ENCODE measurements around the gene GNPTG. TPM values are rescaled to one million over a fixed set of nuclear protein-coding genes. Genes with fewer than 3 reads are reported as not detected.

The GNPTG gene
- total RNA-seq, 1 experiment from 2014 or later: 40.6 TPM

GRCh38 chr16:1324286-1324826 is 27.4 kb upstream of the GNPTG start:
- Histone ChIP-seq H3K79me2 (ENCODE audit: low read depth) (no peaks in the 10 kb centered on the region), H4K20me1 (ENCODE audit: insufficient read depth) (peaks cover 11% of the 10 kb centered on the region), H3K36me3 (ENCODE audit: low read depth) (peaks cover 7% of the 10 kb centered on the region; the same call in 1 of the 2 replicates), H3K9me2 (ENCODE audit: insufficient read depth) (no peaks in the 10 kb centered on the region), H3K4me2 (no peak overlapping the region), H3K27me3 (ENCODE audit: insufficient read depth, low read depth) (no peaks in the 10 kb centered on the region), H3K9me3 (ENCODE audit: insufficient read depth, low read depth) (no peaks in the 10 kb centered on the region), H3K4me3 (no peak overlapping the region), H2AFZ (no peak overlapping the region), H3K27ac (no peak overlapping the region), H3F3A (ENCODE audit: insufficient read depth, low read depth) (peaks cover 13% of the 10 kb centered on the region; the same call in 1 of the 2 replicates), H3K4me1 (replicated peaks; ENCODE audit: insufficient read depth) (no peaks in the 10 kb centered on the region)
- no TSS peak for BruUV-seq (replicated peaks)
- no peak for TF ChIP-seq CTCF (conservative IDR thresholded peaks at IDR 0.05)
- no peak for TF ChIP-seq EZH2 (IDR thresholded peaks at IDR 0.05; ENCODE audit: low read depth)
- intact Hi-C loops (cut with micrococcal nuclease; ENCODE audit: unreplicated experiment): no loop called here
- no peak for DNase-seq
- ChIA-PET CTCF (no interaction called here), POLR2A (ENCODE audit: unreplicated experiment) (no interaction called here)

- Histone ChIP-seq H3K27ac (no peak overlapping the region), H3K79me2 (ENCODE audit: low read depth) (no peaks in the 10 kb centered on the region), H3K27me3 (ENCODE audit: insufficient read depth, low read depth) (no peaks in the 10 kb centered on the region), H3F3A (ENCODE audit: insufficient read depth, low read depth) (peaks cover 13% of the 10 kb centered on the region; the same call in 1 of the 2 replicates), H3K4me2 (no peak overlapping the region), H3K9me2 (ENCODE audit: insufficient read depth) (no peaks in the 10 kb centered on the region), H4K20me1 (ENCODE audit: insufficient read depth) (peaks cover 6% of the 10 kb centered on the region), H3K4me3 (no peak overlapping the region), H2AFZ (no peak overlapping the region), H3K9me3 (ENCODE audit: insufficient read depth, low read depth) (no peaks in the 10 kb centered on the region), H3K4me1 (replicated peaks; ENCODE audit: insufficient read depth) (no peaks in the 10 kb centered on the region), H3K36me3 (ENCODE audit: low read depth) (no peaks in the 10 kb centered on the region; the same call in 1 of the 2 replicates)
- DNase-seq: no peak
- ChIA-PET CTCF (no interaction called here), POLR2A (ENCODE audit: unreplicated experiment) (no interaction called here)
- no peak for TF ChIP-seq EZH2 (IDR thresholded peaks at IDR 0.05; ENCODE audit: low read depth)
- TF ChIP-seq CTCF (conservative IDR thresholded peaks at IDR 0.05): no peak
- intact Hi-C loops (cut with micrococcal nuclease; ENCODE audit: unreplicated experiment): no loop called here
- BruUV-seq (replicated peaks): no TSS peak
Observed at GRCh38 chr16:1325261-1325660, 26.5 kb upstream of the GNPTG start.

GRCh38 chr16:1325673-1326371 is 25.9 kb upstream of the GNPTG start:
- BruUV-seq (replicated peaks): no TSS peak
- ChIA-PET CTCF (no interaction called here), POLR2A (ENCODE audit: unreplicated experiment) (interaction anchor here (0.6 kb wide), 1 partner anchor 30 kb away, joined by 3 read pairs; no protein-coding TSS in a partner anchor)
- Histone ChIP-seq H3K4me3 (no peak overlapping the region), H3K9me2 (ENCODE audit: insufficient read depth) (no peaks in the 10 kb centered on the region), H3K79me2 (ENCODE audit: low read depth) (no peaks in the 10 kb centered on the region), H3K36me3 (ENCODE audit: low read depth) (no peaks in the 10 kb centered on the region; the same call in 1 of the 2 replicates), H3K27ac (no peak overlapping the region), H3K9me3 (ENCODE audit: insufficient read depth, low read depth) (no peaks in the 10 kb centered on the region), H3K4me2 (no peak overlapping the region), H2AFZ (no peak overlapping the region), H3K4me1 (replicated peaks; ENCODE audit: insufficient read depth) (no peaks in the 10 kb centered on the region), H3F3A (ENCODE audit: insufficient read depth, low read depth) (peaks cover 13% of the 10 kb centered on the region; the same call in 1 of the 2 replicates), H3K27me3 (ENCODE audit: insufficient read depth, low read depth) (no peaks in the 10 kb centered on the region), H4K20me1 (ENCODE audit: insufficient read depth) (peaks cover 6% of the 10 kb centered on the region)
- TF ChIP-seq EZH2 (IDR thresholded peaks at IDR 0.05; ENCODE audit: low read depth): no peak
- TF ChIP-seq CTCF (conservative IDR thresholded peaks at IDR 0.05): no peak
- no peak for DNase-seq
- intact Hi-C loops (cut with micrococcal nuclease; ENCODE audit: unreplicated experiment): no loop called here
